HL-60 (cell line): ENCODE results near the gene DOK5.

Experiments
- POLR2AphosphoS5 ChIP-seq: IDR thresholded peaks from 2 replicates; pipeline ENCODE4 v1.6.1; 2012; ENCODE audit warnings: low read depth
- TF ChIP-seq, protein P1 (sequence below): IDR thresholded peaks from one replicate; pipeline ENCODE4 v1.5.1; 2011; ENCODE audit warnings: low read length, control low read depth, inconsistent platforms; ENCODE audit not compliant: insufficient read depth

DNA sequence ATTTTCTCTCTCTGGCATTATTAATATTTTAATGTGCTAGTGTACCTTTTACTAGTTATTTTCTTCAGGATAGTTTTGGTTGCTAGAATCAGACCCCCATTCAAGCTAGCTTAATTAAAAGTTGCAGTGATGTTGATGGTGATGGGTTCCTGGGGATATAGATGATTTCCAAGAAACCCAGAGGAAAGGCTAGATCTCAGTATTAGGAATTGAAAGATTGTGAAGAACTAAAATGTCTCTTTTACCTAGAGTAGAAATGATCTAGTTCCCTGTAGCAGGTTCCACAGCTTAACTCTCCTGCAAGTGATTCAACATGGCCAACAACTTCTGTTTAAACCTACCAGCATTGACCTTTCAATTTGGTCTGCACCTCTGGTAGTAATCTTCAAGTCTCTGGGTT, 78.6 kb downstream of the DOK5 start:
- TF ChIP-seq, protein P1, sequence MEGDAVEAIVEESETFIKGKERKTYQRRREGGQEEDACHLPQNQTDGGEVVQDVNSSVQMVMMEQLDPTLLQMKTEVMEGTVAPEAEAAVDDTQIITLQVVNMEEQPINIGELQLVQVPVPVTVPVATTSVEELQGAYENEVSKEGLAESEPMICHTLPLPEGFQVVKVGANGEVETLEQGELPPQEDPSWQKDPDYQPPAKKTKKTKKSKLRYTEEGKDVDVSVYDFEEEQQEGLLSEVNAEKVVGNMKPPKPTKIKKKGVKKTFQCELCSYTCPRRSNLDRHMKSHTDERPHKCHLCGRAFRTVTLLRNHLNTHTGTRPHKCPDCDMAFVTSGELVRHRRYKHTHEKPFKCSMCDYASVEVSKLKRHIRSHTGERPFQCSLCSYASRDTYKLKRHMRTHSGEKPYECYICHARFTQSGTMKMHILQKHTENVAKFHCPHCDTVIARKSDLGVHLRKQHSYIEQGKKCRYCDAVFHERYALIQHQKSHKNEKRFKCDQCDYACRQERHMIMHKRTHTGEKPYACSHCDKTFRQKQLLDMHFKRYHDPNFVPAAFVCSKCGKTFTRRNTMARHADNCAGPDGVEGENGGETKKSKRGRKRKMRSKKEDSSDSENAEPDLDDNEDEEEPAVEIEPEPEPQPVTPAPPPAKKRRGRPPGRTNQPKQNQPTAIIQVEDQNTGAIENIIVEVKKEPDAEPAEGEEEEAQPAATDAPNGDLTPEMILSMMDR, result no peak
- no peak for TF ChIP-seq POLR2AphosphoS5
